OCI-M1 (cell line): ENCODE data around the gene MSI1.
A peak's percentile ranks its signal among the peaks of the same experiment; 100 is the strongest.

ENCODE experiments used
- DNase-seq: peaks from one replicate; lab custom pipeline; 2025; lab: John Stamatoyannopoulos, UW

MSI1 gene

GRCh38 chr12:120321382-120322202 is 47.4 kb downstream of the MSI1 start:
- no peak for DNase-seq

GRCh38 chr12:120317224-120318105 is 51.5 kb downstream of the MSI1 start:
- DNase-seq, result peak; percentile 100

GRCh38 chr12:120316798-120317223 is 52.2 kb downstream of the MSI1 start:
- DNase-seq, result peak; percentile 45

- DNase-seq, result peak; percentile 32
These were observed 54.7 kb downstream of the MSI1 start for GRCh38 chr12:120314220-120314619.

GRCh38 chr12:120301962-120302815 is 66.8 kb downstream of the MSI1 start, which contains the start of gene SIRT4:
Gene SIRT4 (plus strand): TSS chr12:120302321. CDS start chr12:120303562, 1,241 bp downstream.
- peak; percentile 96 for DNase-seq

- DNase-seq, result peak; percentile 98
These were observed 76.1 kb downstream of the MSI1 start, which contains the start of gene RNU4-1 for GRCh38 chr12:120292661-120293531. Gene RNU4-1 (minus strand): TSS chr12:120293237.

- no peak for DNase-seq
These were observed 76.6 kb downstream of the MSI1 start for GRCh38 chr12:120292411-120292660.
